MM.1S (cell line): Measurements from ENCODE around the gene PNPLA6.

Experiments used
- DNase-seq: peaks from one replicate; pipeline ENCODE4 v3.0.0-alpha.2; 2015
- H2AFZ ChIP-seq: fragments of 300-600 bp; sonication (generic); 2 replicates; pipeline ENCODE4 v1.6.0; 2016; ENCODE audit warnings: antibody characterized with exemption, low read length
- H3F3A ChIP-seq: fragments of 300-600 bp; sonication (generic); 2 replicates; pipeline ENCODE4 v1.6.1; 2016; ENCODE audit warnings: mild to moderate bottlenecking, antibody characterized with exemption, low read length, moderate library complexity, mixed read lengths; ENCODE audit not compliant: insufficient read depth
- H3K27ac ChIP-seq: fragments of 300-600 bp; sonication (generic); 2 replicates; pipeline ENCODE4 v1.5.1; 2016; ENCODE audit warnings: mild to moderate bottlenecking, low read length
- H3K27me3 ChIP-seq: fragments of 300-600 bp; sonication (generic); replicated peaks from 2 replicates; pipeline ENCODE4 v1.6.0; 2016; ENCODE audit warnings: low read length; ENCODE audit not compliant: insufficient read depth
- H3K36me3 ChIP-seq: fragments of 300-600 bp; sonication (generic); replicated peaks from 2 replicates; pipeline ENCODE4 v1.6.1; 2016; ENCODE audit warnings: mild to moderate bottlenecking, low read length, mixed read lengths; ENCODE audit not compliant: insufficient read depth
- H3K4me1 ChIP-seq: fragments of 300-600 bp; sonication (generic); 2 replicates; pipeline ENCODE4 v1.6.1; 2016; ENCODE audit warnings: low read length, mixed read lengths
- H3K4me2 ChIP-seq: fragments of 300-600 bp; sonication (generic); 2 replicates; pipeline ENCODE4 v1.6.0; 2016; ENCODE audit warnings: low read depth, low read length
- H3K4me3 ChIP-seq: fragments of 300-600 bp; sonication (generic); 2 replicates; pipeline ENCODE4 v1.5.1; 2016; ENCODE audit warnings: low read length, mixed read lengths
- H3K79me2 ChIP-seq: fragments of 300-600 bp; sonication (generic); 2 replicates; pipeline ENCODE4 v1.6.1; 2016; ENCODE audit warnings: mixed run types, low read length, mixed read lengths
- H3K9ac ChIP-seq: fragments of 300-600 bp; sonication (generic); 2 replicates; pipeline ENCODE4 v1.6.1; 2016; ENCODE audit warnings: low read length, mixed read lengths
- H3K9me2 ChIP-seq: fragments of 300-600 bp; sonication (generic); replicated peaks from 2 replicates; pipeline ENCODE4 v1.6.1; 2016; ENCODE audit warnings: mild to moderate bottlenecking, low read length, mixed read lengths; ENCODE audit not compliant: insufficient read depth
- H3K9me3 ChIP-seq: fragments of 300-600 bp; sonication (generic); replicated peaks from 2 replicates; pipeline ENCODE4 v1.6.1; 2016; ENCODE audit warnings: mild to moderate bottlenecking, low read length, mixed read lengths; ENCODE audit not compliant: insufficient read depth
- H4K20me1 ChIP-seq: fragments of 300-600 bp; sonication (generic); 2 replicates; pipeline ENCODE4 v1.6.1; 2016; ENCODE audit warnings: mild to moderate bottlenecking, low read length, moderate library complexity, mixed read lengths; ENCODE audit not compliant: insufficient read depth
- EZH2 ChIP-seq: fragments of 300-600 bp; sonication (generic); optimal IDR thresholded peaks from 2 replicates; pipeline ENCODE3; 2017; ENCODE audit warnings: low read depth, mild to moderate bottlenecking, antibody characterized with exemption, low read length, mixed read lengths
- EZH2phosphoT487 ChIP-seq: fragments of 300-600 bp; sonication (generic); IDR thresholded peaks from 2 replicates; pipeline ENCODE4 v1.6.1; 2018; ENCODE audit warnings: antibody characterized with exemption, low read length
- TF ChIP-seq, protein P1 (sequence below): fragments of 300-600 bp; sonication (generic); IDR thresholded peaks from 2 replicates; pipeline ENCODE4 v1.5.1; 2016; ENCODE audit warnings: antibody characterized with exemption, low read length, mixed read lengths

PNPLA6 gene

DNA sequence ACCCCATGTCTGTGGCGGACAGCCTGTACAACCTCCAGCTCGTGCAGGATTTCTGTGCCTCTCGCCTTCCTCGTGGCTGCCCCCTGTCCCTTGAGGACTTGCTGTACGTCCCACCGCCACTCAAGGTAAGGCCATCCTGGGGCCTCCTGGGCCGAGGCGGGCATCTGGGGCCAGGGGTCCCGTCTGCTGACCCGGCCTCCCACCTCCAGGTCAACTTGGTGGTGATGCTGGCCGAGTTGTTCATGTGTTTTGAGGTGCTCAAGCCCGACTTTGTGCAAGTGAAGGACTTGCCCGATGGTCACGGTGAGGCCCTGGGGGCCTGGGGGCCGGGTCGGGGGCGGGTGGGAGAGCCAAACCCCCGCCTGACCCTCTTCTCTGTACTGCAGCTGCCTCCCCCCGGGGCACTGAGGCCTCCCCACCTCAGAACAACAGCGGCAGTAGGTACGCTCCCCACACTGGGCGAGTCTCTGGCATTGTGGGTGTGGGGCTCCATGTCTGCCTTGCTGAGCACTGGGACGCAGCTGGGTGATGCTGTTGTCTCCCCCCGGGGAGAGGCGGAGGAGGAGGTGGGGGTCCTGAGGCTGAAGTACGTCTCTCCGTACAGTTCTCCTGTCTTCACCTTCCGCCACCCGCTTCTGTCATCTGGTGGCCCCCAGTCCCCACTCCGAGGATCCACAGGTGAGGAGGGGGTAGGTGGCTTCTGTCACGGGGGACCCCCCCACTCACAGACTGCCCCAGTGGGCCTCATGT, 75.1 kb downstream of the PNPLA6 start:
- TF ChIP-seq, protein P1, sequence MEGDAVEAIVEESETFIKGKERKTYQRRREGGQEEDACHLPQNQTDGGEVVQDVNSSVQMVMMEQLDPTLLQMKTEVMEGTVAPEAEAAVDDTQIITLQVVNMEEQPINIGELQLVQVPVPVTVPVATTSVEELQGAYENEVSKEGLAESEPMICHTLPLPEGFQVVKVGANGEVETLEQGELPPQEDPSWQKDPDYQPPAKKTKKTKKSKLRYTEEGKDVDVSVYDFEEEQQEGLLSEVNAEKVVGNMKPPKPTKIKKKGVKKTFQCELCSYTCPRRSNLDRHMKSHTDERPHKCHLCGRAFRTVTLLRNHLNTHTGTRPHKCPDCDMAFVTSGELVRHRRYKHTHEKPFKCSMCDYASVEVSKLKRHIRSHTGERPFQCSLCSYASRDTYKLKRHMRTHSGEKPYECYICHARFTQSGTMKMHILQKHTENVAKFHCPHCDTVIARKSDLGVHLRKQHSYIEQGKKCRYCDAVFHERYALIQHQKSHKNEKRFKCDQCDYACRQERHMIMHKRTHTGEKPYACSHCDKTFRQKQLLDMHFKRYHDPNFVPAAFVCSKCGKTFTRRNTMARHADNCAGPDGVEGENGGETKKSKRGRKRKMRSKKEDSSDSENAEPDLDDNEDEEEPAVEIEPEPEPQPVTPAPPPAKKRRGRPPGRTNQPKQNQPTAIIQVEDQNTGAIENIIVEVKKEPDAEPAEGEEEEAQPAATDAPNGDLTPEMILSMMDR, result no peak
- no peak for TF ChIP-seq EZH2phosphoT487
- no peak for TF ChIP-seq EZH2
- no peaks in the 10 kb centered on the region for H3K36me3 ChIP-seq
- H3K4me1 ChIP-seq, result no peaks in the 10 kb centered on the region

More for the DNA sequence above, 75.1 kb downstream of the PNPLA6 start:
- Histone ChIP-seq H3K79me2 (no peaks in the 10 kb centered on the region), H3K9me2 (no peaks in the 10 kb centered on the region), H3K4me2 (no peak overlapping the region), H3K27ac (no peak overlapping the region), H4K20me1 (no peaks in the 10 kb centered on the region), H3K9me3 (no peaks in the 10 kb centered on the region), H3F3A (no peaks in the 10 kb centered on the region), H3K9ac (no peak overlapping the region), H3K27me3 (peaks cover 69% of the 10 kb centered on the region), H2AFZ (no peak overlapping the region), H3K4me3 (no peak overlapping the region)
- DNase-seq, result no peak
